ENCODE results near the gene SCT.

The SCT gene

DNA sequence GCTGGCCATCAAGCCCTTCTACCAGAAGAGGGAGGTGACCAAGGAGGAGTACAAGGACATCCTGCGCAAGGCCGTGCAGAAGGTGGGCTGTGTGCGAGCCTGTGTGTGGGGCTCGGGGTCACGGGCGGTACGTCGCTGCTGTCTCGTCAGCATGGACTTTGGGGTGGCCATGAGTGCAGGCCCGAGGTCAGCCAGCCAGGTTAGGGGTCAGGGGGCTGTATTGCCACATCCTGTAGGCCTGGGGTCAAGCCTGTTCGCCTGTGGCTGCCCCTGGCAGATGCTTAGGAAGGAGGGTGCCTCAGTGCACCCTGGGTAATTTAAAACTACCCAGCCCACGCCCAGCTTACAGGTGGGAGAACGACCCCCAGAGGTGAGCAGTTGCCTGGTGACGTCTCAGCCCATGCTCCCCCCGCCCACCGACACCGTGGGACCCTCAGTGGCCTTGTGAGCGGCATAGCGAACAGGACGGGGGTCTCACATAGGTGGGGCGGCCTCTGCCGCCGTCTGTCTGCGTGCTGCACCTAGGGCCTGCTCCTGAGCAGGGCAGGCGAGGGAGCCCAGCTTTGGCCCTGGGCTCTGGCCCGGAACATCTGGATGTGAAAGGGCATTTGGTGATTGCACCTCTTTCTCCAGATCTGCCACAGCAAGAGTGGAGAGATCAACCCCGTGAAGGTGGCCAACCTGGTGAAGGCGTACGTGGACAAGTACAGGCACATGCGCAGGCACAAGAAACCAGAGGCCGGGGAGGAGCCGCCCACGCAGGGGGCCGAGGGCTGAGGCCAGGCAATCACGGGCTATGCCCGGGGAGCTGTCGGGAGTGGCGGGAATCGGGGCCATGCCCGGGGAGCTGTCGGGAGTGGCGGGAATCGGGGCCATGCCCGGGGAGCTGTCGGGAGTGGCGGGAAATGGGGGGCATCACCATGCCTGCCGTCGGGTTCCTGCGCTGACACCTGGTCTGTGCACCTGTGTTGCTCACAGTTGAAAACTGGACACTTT lies 15.7 kb downstream of the SCT start:
- H3K27ac Mint-ChIP-seq: no peak overlapping the region
- H3K9me3 Mint-ChIP-seq (ENCODE audit: low read depth): no peaks in the 10 kb centered on the region
- H3K4me3 Mint-ChIP-seq: no peak overlapping the region
- H3K27me3 Mint-ChIP-seq: no peaks in the 10 kb centered on the region
- H3K4me1 Mint-ChIP-seq (ENCODE audit: low read depth): peaks cover 11% of the 10 kb centered on the region
- H3K36me3 Mint-ChIP-seq: no peaks in the 10 kb centered on the region

DNA sequence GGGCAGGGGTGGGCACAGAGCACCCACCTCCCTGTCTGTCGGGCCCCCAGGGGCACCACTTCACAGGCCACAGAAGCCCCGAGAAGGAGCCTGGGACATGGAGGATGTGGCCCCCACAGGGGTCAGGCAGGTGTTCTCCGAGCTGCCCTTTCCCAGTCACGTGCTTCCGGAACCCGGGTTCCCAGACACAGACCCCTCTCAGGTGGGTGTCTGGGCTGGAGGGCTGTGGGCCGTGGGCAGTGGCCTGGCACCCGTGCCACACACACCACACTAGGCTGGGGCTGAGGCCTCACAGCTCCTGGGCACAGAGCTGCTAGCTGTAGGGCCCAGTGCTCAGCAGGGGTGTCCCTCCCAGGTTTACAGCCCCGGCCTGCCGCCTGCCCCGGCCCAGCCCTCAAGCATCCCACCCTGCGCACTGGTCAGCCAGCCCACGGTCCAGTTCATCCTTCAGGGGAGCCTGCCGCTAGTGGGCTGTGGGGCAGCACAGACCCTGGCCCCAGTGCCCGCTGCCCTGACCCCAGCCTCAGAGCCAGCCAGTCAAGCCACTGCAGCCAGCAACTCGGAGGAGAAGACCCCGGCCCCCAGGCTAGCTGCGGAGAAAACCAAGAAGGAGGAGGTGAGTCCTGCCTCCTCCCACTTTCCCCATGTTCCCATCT lies 16.7 kb downstream of the SCT start:
- no peaks in the 10 kb centered on the region for H3K36me3 Mint-ChIP-seq
- peaks cover 10% of the 10 kb centered on the region for H3K4me1 Mint-ChIP-seq (ENCODE audit: low read depth)
- H3K27ac Mint-ChIP-seq: no peak overlapping the region
- H3K4me3 Mint-ChIP-seq: no peak overlapping the region
- no peaks in the 10 kb centered on the region for H3K27me3 Mint-ChIP-seq
- H3K9me3 Mint-ChIP-seq (ENCODE audit: low read depth): no peaks in the 10 kb centered on the region

DNA sequence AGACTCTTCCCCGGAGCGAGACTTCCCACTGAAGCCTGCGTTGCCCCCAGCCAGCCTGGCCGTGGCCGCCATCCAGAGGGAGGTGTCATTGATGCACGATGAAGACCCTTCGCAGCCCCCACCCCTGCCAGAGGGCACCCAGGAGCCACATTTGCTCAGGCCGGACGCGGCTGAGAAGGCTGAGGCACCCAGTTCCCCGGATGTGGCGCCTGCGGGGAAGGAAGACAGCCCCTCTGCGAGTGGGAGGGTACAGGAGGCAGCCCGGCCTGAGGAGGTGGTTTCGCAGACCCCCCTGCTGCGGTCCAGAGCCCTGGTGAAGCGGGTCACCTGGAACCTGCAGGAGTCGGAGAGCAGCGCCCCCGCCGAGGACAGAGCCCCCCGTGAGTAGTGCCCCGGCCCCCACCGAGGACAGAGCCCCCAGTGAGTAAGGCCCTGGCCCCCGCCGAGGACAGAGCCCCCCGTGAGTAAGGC lies 17.6 kb downstream of the SCT start:
- Mint-ChIP-seq H3K9me3 (ENCODE audit: low read depth) (no peaks in the 10 kb centered on the region), H3K4me1 (ENCODE audit: low read depth) (peaks cover 6% of the 10 kb centered on the region), H3K4me3 (no peak overlapping the region), H3K27me3 (no peaks in the 10 kb centered on the region), H3K36me3 (no peaks in the 10 kb centered on the region), H3K27ac (no peak overlapping the region)

- Mint-ChIP-seq H3K9me3 (ENCODE audit: low read depth) (no peaks in the 10 kb centered on the region), H3K36me3 (no peaks in the 10 kb centered on the region), H3K4me1 (ENCODE audit: low read depth) (peaks cover 2% of the 10 kb centered on the region), H3K27me3 (no peaks in the 10 kb centered on the region), H3K4me3 (no peak overlapping the region), H3K27ac (no peak overlapping the region)
These were observed 18.2 kb downstream of the SCT start for GRCh38 chr11:608791-609251.

GRCh38 chr11:607971-608659 lies 18.9 kb downstream of the SCT start:
- no peaks in the 10 kb centered on the region for H3K36me3 Mint-ChIP-seq
- H3K9me3 Mint-ChIP-seq (ENCODE audit: low read depth): no peaks in the 10 kb centered on the region
- no peak overlapping the region for H3K27ac Mint-ChIP-seq
- peaks cover 2% of the 10 kb centered on the region for H3K4me1 Mint-ChIP-seq (ENCODE audit: low read depth)
- H3K4me3 Mint-ChIP-seq: no peak overlapping the region
- no peaks in the 10 kb centered on the region for H3K27me3 Mint-ChIP-seq

- H3K36me3 Mint-ChIP-seq: no peaks in the 10 kb centered on the region
- no peaks in the 10 kb centered on the region for H3K27me3 Mint-ChIP-seq
- peaks cover 2% of the 10 kb centered on the region for H3K4me1 Mint-ChIP-seq (ENCODE audit: low read depth)
- no peak overlapping the region for H3K4me3 Mint-ChIP-seq
- H3K9me3 Mint-ChIP-seq (ENCODE audit: low read depth): no peaks in the 10 kb centered on the region
- H3K27ac Mint-ChIP-seq: no peak overlapping the region
These were observed 19.8 kb downstream of the SCT start for GRCh38 chr11:607020-607780.

- no peaks in the 10 kb centered on the region for H3K27me3 Mint-ChIP-seq
- no peaks in the 10 kb centered on the region for H3K36me3 Mint-ChIP-seq
- H3K27ac Mint-ChIP-seq: no peak overlapping the region
- H3K9me3 Mint-ChIP-seq (ENCODE audit: low read depth): no peaks in the 10 kb centered on the region
- no peak overlapping the region for H3K4me3 Mint-ChIP-seq
- H3K4me1 Mint-ChIP-seq (ENCODE audit: low read depth): no peaks in the 10 kb centered on the region
These were observed 20.7 kb downstream of the SCT start for GRCh38 chr11:606245-606644.

GRCh38 chr11:605286-606129 lies 21.5 kb downstream of the SCT start:
- Mint-ChIP-seq H3K4me1 (ENCODE audit: low read depth) (no peaks in the 10 kb centered on the region), H3K36me3 (no peaks in the 10 kb centered on the region), H3K4me3 (no peak overlapping the region), H3K9me3 (ENCODE audit: low read depth) (no peaks in the 10 kb centered on the region), H3K27me3 (no peaks in the 10 kb centered on the region), H3K27ac (no peak overlapping the region)

- no peaks in the 10 kb centered on the region for H3K9me3 Mint-ChIP-seq (ENCODE audit: low read depth)
- no peaks in the 10 kb centered on the region for H3K27me3 Mint-ChIP-seq
- H3K36me3 Mint-ChIP-seq: no peaks in the 10 kb centered on the region
- H3K27ac Mint-ChIP-seq: no peak overlapping the region
- no peak overlapping the region for H3K4me3 Mint-ChIP-seq
- H3K4me1 Mint-ChIP-seq (ENCODE audit: low read depth): no peaks in the 10 kb centered on the region
These were observed 23.8 kb downstream of the SCT start for GRCh38 chr11:603154-603553.

- Mint-ChIP-seq H3K4me3 (no peak overlapping the region), H3K4me1 (ENCODE audit: low read depth) (no peaks in the 10 kb centered on the region), H3K9me3 (ENCODE audit: low read depth) (no peaks in the 10 kb centered on the region), H3K27me3 (no peaks in the 10 kb centered on the region), H3K36me3 (no peaks in the 10 kb centered on the region), H3K27ac (peak overlapping the region; percentile 10)
These were observed 25.3 kb downstream of the SCT start for GRCh38 chr11:601573-602245.

DNA sequence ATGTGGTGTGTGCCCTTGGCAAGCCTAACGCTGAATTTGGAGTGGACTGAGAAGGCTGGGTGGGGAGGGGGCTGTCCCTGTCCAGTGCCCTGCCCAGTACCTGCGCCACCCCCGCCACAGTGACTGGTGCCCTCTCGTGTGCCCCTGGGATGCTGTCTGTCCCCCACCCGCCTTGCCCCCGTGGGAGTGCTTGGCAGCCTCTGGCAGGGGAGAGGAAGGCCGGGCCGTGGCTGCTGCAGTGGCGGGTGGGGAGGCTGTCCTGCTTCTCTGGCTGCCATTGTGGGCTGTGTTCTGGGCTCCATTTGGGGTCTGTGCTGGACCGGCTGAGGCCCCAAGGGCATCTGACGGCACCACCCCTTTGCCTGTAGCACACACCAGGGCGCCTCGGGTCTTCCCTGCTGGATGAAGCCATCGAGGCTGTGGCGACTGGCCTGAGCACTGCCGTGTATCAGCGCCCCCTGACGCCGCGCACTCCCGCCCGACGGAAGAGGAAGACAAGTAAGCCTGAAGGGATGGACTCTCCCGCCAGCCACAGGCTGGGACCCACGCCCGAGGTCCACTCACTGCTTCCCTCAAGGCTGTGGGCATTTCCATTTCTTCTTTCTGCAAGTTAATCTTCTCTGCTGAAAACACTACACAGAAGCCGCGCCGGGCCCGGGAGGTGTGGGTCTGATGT lies 28.8 kb downstream of the SCT start:
- Mint-ChIP-seq H3K4me3 (no peak overlapping the region), H3K27ac (no peak overlapping the region), H3K27me3 (no peaks in the 10 kb centered on the region), H3K4me1 (ENCODE audit: low read depth) (peaks cover 7% of the 10 kb centered on the region), H3K36me3 (no peaks in the 10 kb centered on the region), H3K9me3 (ENCODE audit: low read depth) (no peaks in the 10 kb centered on the region)

- Mint-ChIP-seq H3K27ac (no peak overlapping the region), H3K9me3 (ENCODE audit: low read depth) (no peaks in the 10 kb centered on the region), H3K4me3 (no peak overlapping the region), H3K36me3 (peaks cover 3% of the 10 kb centered on the region), H3K27me3 (no peaks in the 10 kb centered on the region), H3K4me1 (ENCODE audit: low read depth) (peaks cover 8% of the 10 kb centered on the region)
These were observed 29.7 kb downstream of the SCT start for GRCh38 chr11:597166-597725.

DNA sequence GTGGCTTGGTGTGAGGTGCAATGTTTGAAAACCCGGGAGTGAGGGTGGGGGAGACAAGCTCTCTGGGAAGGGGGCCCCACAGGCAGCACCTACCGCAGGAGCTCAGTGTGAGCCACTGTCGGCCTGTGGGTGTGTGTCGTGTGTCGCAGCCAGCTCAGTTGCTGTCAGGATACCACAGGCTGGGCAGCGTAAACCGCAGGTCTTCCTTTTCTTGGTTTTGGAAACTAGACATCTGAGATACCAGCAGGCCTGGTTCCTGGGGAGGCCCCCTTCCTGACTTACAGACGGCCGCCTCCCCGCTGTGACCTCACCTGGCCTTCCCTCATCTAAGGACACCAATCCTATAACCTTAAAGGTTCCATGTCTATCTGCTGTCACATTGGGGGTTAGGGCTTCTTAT lies 30.6 kb downstream of the SCT start:
- Mint-ChIP-seq H3K9me3 (ENCODE audit: low read depth) (no peaks in the 10 kb centered on the region), H3K4me3 (no peak overlapping the region), H3K27me3 (no peaks in the 10 kb centered on the region), H3K36me3 (peaks cover 3% of the 10 kb centered on the region), H3K4me1 (ENCODE audit: low read depth) (peaks cover 9% of the 10 kb centered on the region), H3K27ac (no peak overlapping the region)

All from activated naive CD8-positive, alpha-beta T cell (primary cell).